Skeletal muscle tissue (tissue), 4 donors: ENCODE measurements around the gene FHIT. TPM values are rescaled to one million over a fixed set of nuclear protein-coding genes. Genes with fewer than 3 reads are reported as not detected.

ENCODE experiments used
- H3K27ac ChIP-seq: one replicate; pipeline ENCODE4 v1.7.0; 2013; ENCODE audit warnings: mild to moderate bottlenecking, low read depth, low read length, inconsistent platforms
- H3K27me3 ChIP-seq, 3 donors: one replicate each; pipeline ENCODE4 v1.7.0; 2013; ENCODE audit warnings: low read length in 3 of 3; ENCODE audit not compliant: control insufficient read depth in 3 of 3, insufficient read depth in 3 of 3
- H3K36me3 ChIP-seq, 3 donors: one replicate each; pipeline ENCODE4 v1.7.0; 2013; ENCODE audit warnings: low read length in 3 of 3; ENCODE audit not compliant: control insufficient read depth in 3 of 3, insufficient read depth in 3 of 3
- H3K4me1 ChIP-seq, 3 donors: one replicate each; pipeline ENCODE4 v1.7.0; 2013; ENCODE audit warnings: low read length in 3 of 3, mild to moderate bottlenecking in 3 of 3; ENCODE audit not compliant: control insufficient read depth in 3 of 3, insufficient read depth in 3 of 3
- H3K4me3 ChIP-seq, 3 donors: one replicate each; pipeline ENCODE4 v1.7.0; 2013; ENCODE audit warnings: low read length in 3 of 3
- H3K9ac ChIP-seq, 3 donors: one replicate each; pipeline ENCODE4 v1.7.0; 2013; ENCODE audit warnings: low read length in 3 of 3, mild to moderate bottlenecking in 3 of 3, moderate library complexity in 2 of 3, low read depth in 1 of 3
- H3K9me3 ChIP-seq, 3 donors: one replicate each; pipeline ENCODE4 v1.7.0; 2013; ENCODE audit warnings: low read length in 3 of 3; ENCODE audit not compliant: control insufficient read depth in 3 of 3
- total RNA-seq: library from RNA; depleted of rRNA; stranded (reverse); fragments of >200 nt; gene quantifications from one replicate; pipeline ENCODE4 v1.2.3, GENCODE V29; 2014
- donor health status: Osteomylitis.

Gene FHIT
- total RNA-seq, 1 donor from 2014 or later = 4.2 TPM

DNA sequence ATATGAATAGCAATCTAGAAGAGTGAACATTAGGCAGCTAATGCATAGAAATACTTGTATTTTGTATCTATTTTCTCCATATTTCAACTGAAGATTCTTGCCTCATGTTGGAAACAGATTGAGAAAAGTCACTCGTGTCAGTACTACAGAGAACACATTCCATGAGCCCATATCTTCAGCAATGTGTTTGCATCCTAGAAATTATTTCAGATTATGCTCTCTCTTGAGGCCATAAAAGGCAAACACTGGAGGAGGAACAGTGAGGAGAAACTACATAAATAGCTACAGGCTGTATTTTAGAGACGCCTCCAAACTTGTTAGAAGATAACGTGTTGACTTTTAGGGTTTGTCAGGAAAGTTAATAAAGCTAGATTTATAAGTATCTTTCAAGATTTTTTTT lies 906.9 kb downstream of the FHIT start:
- H3K27ac ChIP-seq = no peak overlapping the region
- H3K27me3 ChIP-seq = no peaks in the 10 kb centered on the region

GRCh38 chr3:60343831-60344230 lies 907.4 kb downstream of the FHIT start:
- Histone ChIP-seq H3K9ac (no peak overlapping the region), H3K9me3 (no peaks in the 10 kb centered on the region), H3K27me3 (no peaks in the 10 kb centered on the region), H3K27ac (no peak overlapping the region), H3K4me1 (no peaks in the 10 kb centered on the region), H3K36me3 (no peaks in the 10 kb centered on the region), H3K4me3 (no peak overlapping the region)

More for the DNA sequence above, 906.9 kb downstream of the FHIT start:
- Histone ChIP-seq H3K9ac (no peak overlapping the region), H3K9me3 (no peaks in the 10 kb centered on the region), H3K36me3 (no peaks in the 10 kb centered on the region), H3K4me1 (no peaks in the 10 kb centered on the region), H3K4me3 (no peak overlapping the region)

- Histone ChIP-seq H3K27me3 (no peaks in the 10 kb centered on the region), H3K36me3 (no peaks in the 10 kb centered on the region), H3K9ac (no peak overlapping the region), H3K9me3 (no peaks in the 10 kb centered on the region), H3K4me3 (no peak overlapping the region), H3K27ac (no peak overlapping the region), H3K4me1 (no peaks in the 10 kb centered on the region)
These were observed 911.9 kb downstream of the FHIT start for GRCh38 chr3:60339304-60339703.

DNA sequence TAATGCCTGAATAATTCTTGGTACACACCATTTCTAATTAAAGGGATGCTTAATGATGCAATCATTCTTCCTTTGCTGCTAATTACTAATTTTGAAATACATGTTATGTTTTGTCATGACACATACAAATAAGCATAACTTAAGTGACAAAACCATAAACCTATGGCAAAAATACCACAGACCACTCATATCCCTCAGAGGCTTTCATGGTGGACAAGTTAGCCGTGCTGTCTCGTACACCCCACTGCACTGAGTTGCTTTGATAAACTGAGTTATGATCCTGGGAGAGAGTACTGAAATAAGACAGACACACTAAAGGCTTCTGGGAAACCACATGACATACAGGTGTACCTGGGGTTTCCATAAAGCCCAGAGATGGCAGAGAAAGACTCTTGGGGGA lies 913.8 kb downstream of the FHIT start:
- H3K36me3 ChIP-seq = no peaks in the 10 kb centered on the region
- no peaks in the 10 kb centered on the region for H3K4me1 ChIP-seq
- H3K4me3 ChIP-seq = no peak overlapping the region
- H3K9ac ChIP-seq = no peak overlapping the region
- no peaks in the 10 kb centered on the region for H3K27me3 ChIP-seq
- H3K27ac ChIP-seq = no peak overlapping the region
- H3K9me3 ChIP-seq = no peaks in the 10 kb centered on the region

GRCh38 chr3:60336061-60336460 lies 915.2 kb downstream of the FHIT start:
- Histone ChIP-seq H3K4me3 (no peak overlapping the region), H3K9ac (no peak overlapping the region)

DNA sequence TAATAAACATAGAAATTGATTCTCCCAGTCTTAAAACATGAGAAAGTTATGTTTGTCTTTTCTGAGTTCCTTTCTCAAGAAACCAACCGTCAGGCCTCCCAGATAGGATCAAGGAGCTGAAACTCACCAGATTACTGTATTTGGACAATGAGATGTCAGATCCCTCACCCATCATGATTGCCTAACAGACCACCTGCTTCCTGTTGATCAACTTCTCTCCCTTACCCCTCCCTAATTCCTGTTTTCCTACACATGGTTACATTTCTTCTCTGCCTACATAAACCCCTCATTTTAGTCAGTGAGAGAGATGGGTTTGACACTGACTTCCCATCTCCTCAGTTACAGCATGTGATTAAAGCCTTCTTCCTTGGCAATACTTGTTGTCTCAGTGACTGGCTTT lies 917.5 kb downstream of the FHIT start:
- Histone ChIP-seq H3K36me3 (no peaks in the 10 kb centered on the region), H3K4me1 (no peaks in the 10 kb centered on the region), H3K9ac (no peak overlapping the region), H3K27ac (no peak overlapping the region), H3K9me3 (no peaks in the 10 kb centered on the region), H3K4me3 (no peak overlapping the region), H3K27me3 (no peaks in the 10 kb centered on the region)

More at GRCh38 chr3:60336061-60336460, 915.2 kb downstream of the FHIT start:
- no peaks in the 10 kb centered on the region for H3K4me1 ChIP-seq
- H3K9me3 ChIP-seq = no peaks in the 10 kb centered on the region
- no peaks in the 10 kb centered on the region for H3K36me3 ChIP-seq
- no peak overlapping the region for H3K27ac ChIP-seq
- H3K27me3 ChIP-seq = no peaks in the 10 kb centered on the region

GRCh38 chr3:60330107-60330506 lies 921.1 kb downstream of the FHIT start:
- no peak overlapping the region for H3K4me3 ChIP-seq
- H3K9me3 ChIP-seq = no peaks in the 10 kb centered on the region
- H3K27ac ChIP-seq = no peak overlapping the region
- no peaks in the 10 kb centered on the region for H3K36me3 ChIP-seq
- no peak overlapping the region for H3K9ac ChIP-seq
- no peaks in the 10 kb centered on the region for H3K4me1 ChIP-seq
- H3K27me3 ChIP-seq = no peaks in the 10 kb centered on the region

DNA sequence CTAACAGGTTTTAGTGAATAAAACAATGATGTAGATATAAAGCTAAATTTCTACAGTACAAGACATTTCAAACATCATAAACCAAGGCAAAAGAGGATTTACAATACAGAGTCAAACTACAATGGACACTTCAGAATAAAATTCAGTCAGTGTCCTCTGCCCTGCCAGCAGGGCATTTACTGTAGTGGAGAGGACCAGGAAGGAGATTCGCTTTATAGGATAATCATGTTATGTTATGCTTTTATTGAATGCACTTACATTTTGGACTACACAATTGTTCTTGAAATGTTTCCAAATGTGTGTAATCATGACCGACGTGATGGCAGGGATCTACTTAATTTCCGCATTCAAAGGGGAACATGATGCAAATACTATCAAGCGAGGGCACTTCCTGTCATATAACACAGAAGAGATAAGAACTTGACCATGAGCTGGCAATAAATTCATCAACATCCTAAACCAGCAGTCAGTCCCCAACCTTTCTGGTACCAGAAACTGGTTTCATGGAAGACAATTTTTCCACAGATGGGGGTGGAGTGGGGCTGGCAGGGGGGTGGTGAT lies 925.6 kb downstream of the FHIT start:
- no peaks in the 10 kb centered on the region for H3K36me3 ChIP-seq
- no peaks in the 10 kb centered on the region for H3K9me3 ChIP-seq
- H3K4me1 ChIP-seq = no peaks in the 10 kb centered on the region

DNA sequence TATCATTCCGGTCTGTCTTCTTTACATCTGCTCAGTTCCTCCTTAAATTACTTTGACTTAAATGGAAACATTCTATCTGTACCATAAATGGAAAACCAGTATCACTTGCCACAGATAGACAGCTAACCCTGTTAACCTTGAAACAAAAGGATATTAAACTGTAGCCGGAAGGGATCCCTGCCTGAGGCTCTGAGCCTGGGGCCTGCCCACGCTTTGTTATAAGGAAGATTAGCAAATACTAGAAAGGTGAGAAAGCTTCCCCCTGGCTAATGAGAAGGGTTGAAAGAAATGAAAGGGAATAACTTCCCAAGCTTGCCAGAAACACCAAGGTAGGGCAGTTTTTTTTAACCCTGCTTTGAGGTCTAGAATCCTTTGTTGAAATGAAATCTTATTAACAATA lies 927.6 kb downstream of the FHIT start:
- Histone ChIP-seq H3K9ac (no peak overlapping the region), H3K9me3 (no peaks in the 10 kb centered on the region), H3K27me3 (no peaks in the 10 kb centered on the region), H3K4me3 (no peak overlapping the region), H3K4me1 (no peaks in the 10 kb centered on the region), H3K27ac (no peak overlapping the region), H3K36me3 (no peaks in the 10 kb centered on the region)

More for the DNA sequence above, 925.6 kb downstream of the FHIT start:
- Histone ChIP-seq H3K27ac (no peak overlapping the region), H3K4me3 (no peak overlapping the region), H3K9ac (no peak overlapping the region), H3K27me3 (no peaks in the 10 kb centered on the region)

DNA sequence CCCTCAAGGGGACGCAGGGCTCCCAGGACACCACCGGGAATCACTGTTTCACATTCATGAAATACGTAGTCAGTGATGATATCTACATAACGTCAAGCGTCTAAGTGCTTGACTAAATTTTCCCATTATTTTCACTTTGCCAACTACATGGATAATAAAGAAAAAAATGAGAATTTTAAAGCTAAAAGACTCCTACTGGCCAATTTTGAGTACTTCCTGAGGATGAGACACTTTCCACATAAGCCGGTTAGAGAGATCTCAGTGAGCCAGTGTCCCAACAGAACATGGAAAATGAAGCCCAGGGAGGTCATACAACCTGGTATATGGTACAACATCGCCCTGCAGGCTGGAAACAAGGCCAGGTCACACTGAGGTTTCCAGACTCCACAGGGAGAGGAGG lies 928.1 kb downstream of the FHIT start:
- no peaks in the 10 kb centered on the region for H3K36me3 ChIP-seq

More for the DNA sequence above, 928.1 kb downstream of the FHIT start:
- Histone ChIP-seq H3K27me3 (no peaks in the 10 kb centered on the region), H3K9me3 (no peaks in the 10 kb centered on the region), H3K4me3 (no peak overlapping the region), H3K4me1 (no peaks in the 10 kb centered on the region), H3K27ac (no peak overlapping the region), H3K9ac (no peak overlapping the region)
